Astrocyte of the cerebellum (primary cell): ENCODE data around the gene FAM174C.

Experiments used
- DNase-seq: peaks from one replicate; pipeline ENCODE4 v3.0.0-alpha.2; 2011; ENCODE audit warnings: low read depth
- H3K4me3 ChIP-seq: 2 replicates; pipeline ENCODE4 v1.5.1; 2011; ENCODE audit warnings: mild to moderate bottlenecking, low read depth, low read length, moderate library complexity
- CTCF ChIP-seq: IDR thresholded peaks from 2 replicates; pipeline ENCODE4 v1.5.1; 2012; ENCODE audit warnings: low read length, low read depth, moderate library complexity, mild to moderate bottlenecking; ENCODE audit errors: missing control alignments
- in situ Hi-C: cut with HindIII; loops from 2 replicates; pipeline ENCODE4 v1.10.0; 2017; ENCODE audit warnings: low sequenced_read_pairs

FAM174C gene

DNA sequence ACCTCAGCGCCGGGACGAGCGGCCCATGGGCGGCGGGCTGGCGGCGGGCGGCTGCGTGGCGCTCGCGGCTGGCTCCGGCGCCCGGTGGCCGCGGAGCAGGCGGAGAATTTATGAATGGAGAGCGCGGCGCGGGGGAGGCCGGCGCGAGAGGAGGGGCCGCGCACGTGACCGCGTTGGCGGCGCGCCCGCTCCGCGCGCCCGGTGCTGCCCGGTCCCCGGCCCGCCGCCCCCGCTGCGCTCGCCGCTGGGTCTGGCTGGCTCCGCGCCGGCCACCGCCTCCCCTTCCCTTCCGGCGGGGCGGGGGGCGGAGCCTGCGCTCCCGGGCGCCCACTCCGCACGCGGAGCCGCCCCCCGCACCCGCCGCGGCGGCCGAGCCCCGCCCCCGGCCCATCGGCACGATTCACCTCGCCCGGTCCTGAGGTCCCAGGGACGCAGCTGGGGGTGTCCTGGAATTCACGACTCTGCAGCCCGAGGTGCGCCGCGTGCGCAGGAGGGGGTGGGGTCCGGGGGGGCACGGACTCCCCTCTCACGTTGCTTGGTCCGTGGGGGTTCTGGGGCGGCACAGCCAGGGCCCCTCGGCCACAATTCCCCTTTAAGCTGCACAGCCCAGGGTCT, 37.5 kb upstream of the FAM174C start, which contains the start of gene CBARP:
TSS of gene CBARP (minus strand) at position 252 of the 615 bp plus-strand sequence. CDS start 1,905 bp downstream, outside the sequence.
- TF ChIP-seq CTCF, result no peak
- in situ Hi-C loops, result no loop called here
- DNase-seq, result no peak
- peak within 1 kb of the TSS; percentile 60 for H3K4me3 ChIP-seq

DNA sequence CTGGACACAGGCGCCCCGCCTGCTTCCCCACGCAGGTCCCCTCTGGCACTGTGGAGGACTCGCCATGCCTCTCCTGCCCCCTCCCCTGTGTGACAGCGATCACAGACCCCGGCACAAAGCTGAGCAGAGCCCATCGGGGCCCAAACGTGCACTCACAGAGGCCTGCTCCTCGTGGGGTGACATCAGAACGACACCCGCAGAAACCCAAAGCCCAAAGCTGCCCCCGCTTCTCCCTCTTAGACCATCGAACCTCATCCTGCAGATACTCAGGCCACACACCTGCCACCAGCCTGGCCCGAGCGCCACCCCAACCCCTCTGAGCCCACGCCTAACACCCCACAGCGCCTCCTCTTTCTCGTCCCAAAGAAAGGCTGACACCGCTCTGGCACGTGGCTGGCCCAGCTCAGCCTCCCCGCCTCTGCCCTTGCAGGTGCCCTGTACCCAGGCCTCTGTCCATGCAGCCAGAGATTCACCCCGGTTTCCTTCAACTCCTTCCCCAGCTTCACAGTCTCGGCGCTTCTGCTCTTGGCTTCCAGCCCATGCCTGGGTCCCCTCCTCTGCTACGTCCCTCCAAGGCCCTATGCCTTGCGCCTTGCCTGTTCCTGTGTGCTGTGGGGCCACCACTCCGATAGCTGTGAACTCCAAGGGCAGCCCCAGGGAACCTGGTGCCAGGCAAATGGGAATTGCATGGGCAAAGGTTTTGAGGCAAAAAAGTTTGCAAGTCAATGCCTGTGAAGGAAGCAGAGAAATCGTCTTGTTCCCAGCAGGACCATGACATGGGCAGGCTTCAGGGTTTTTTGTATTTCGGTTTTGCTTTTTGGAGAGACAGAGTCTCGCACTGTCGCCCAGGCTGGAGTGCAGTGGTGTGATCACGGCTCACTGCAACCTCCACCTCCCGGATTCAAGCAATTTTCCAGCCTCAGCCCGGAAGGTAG, 36.7 kb upstream of the FAM174C start:
- no peak for TF ChIP-seq CTCF
- in situ Hi-C loops, result no loop called here
- H3K4me3 ChIP-seq, result peak overlapping the region; percentile 33
- no peak for DNase-seq

- in situ Hi-C loops, result no loop called here
- no peak for TF ChIP-seq CTCF
- no peak overlapping the region for H3K4me3 ChIP-seq
- no peak for DNase-seq
These were observed 35.9 kb upstream of the FAM174C start for GRCh38 chr19:1239420-1239795.

DNA sequence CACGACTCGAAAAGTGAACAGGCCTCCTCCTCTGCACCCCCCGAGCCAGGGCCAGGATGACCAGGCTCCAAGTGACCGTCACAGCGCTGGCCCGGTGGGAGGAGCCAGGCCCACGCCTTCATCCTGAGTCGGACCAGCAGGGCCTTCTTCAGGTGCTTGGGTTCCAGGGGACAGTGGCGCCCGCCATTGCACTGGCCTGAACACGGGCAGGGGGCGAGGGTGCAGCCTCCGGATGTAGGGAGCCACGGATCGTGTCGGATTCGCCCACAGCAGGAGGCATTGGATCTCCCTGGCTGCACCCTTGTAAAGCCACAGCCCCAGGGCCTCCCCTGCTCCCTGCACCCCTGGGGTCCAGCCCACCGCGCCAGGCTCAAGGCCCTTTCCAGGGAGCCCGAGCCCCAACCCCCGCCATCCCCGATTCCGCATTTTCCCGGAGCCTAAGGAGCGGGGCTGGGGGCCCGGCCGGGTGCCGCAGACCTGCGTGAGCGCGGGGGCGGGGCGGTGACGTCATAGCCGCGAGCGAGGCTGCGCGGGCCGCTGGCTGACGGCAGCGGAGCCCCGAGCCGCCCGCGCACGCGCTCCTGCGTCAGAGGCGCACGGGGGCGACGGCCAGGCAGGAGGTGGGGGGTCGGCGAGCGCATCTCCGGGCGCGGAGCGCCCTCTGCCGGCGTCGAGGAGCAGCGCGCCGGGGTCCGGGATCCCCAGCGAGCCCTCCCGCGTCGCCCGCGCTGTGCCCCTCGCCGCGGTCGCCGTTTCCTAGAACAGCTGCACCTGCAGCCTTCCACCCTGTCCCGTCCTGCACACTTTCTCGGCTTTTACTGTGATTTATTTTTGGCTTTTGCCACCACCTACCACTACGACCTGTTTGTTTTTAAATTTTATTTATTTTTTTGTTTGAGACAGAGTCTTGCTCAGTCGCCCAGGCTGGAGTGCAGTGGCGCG, 35.3 kb upstream of the FAM174C start:
- in situ Hi-C loops, result no loop called here
- peak overlapping the region; percentile 27 for H3K4me3 ChIP-seq
- DNase-seq, result peak; percentile 66
- TF ChIP-seq CTCF, result peak; percentile 61

DNA sequence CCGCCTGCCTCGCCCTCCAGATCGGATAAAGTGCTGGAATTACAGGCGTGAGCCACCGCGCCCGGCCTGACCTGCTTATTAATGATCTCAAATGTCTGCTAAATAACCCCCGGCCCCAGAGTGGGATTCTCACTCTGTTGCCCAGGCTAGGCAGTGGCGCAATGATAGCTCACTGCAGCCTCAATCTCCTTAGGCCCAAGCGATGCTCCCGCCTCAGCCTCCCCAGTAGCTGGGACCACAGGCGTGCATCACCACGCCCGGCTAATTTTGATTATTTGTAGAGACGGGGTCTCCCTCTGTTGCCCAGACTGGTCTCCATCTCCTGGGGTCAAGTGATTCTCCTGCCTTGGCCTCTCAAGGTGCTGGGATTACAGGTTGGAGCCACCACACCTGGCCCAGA, 34.4 kb upstream of the FAM174C start:
- TF ChIP-seq CTCF, result no peak
- no peak overlapping the region for H3K4me3 ChIP-seq
- no peak for DNase-seq
- in situ Hi-C loops, result no loop called here

GRCh38 chr19:1241417-1242095, 33.8 kb upstream of the FAM174C start, which contains the start of gene ATP5F1D:
ATP5F1D (plus strand) TSS chr19:1241751; CDS start chr19:1241851, 100 bp downstream.
- TF ChIP-seq CTCF, result no peak
- in situ Hi-C loops, result no loop called here
- H3K4me3 ChIP-seq, result peak within 1 kb of the TSS; percentile 67
- peak; percentile 80 for DNase-seq
